Measurements from ENCODE around the gene PRSS36.

PRSS36 gene

GRCh38 chr16:31131841-31132271 lies 18.0 kb downstream of the PRSS36 start:
- H3K4me2 ChIP-seq (ENCODE audit: low read length) = no peak overlapping the region
- no peak overlapping the region for H3K4me3 ChIP-seq (ENCODE audit: low read depth, low read length, poor library complexity, severe bottlenecking)
- no peak overlapping the region for H2AFZ ChIP-seq (ENCODE audit: low read length)
- no peak overlapping the region for H3K27ac ChIP-seq (ENCODE audit: low read depth, low read length, poor library complexity, severe bottlenecking)
- H3K9ac ChIP-seq (ENCODE audit: low read length) = no peak overlapping the region
- H3F3A ChIP-seq (ENCODE audit: insufficient read depth, low read length) = no peaks in the 10 kb centered on the region
- no peaks in the 10 kb centered on the region for H3K9me2 ChIP-seq (ENCODE audit: low read depth, low read length)
- H4K20me1 ChIP-seq (ENCODE audit: insufficient read depth, low read length) = no peaks in the 10 kb centered on the region
- H3K36me3 ChIP-seq (ENCODE audit: insufficient read depth, low read length) = peaks cover 26% of the 10 kb centered on the region
- H3K4me1 ChIP-seq (ENCODE audit: insufficient read depth, low read length, severe bottlenecking) = no peaks in the 10 kb centered on the region
- no peaks in the 10 kb centered on the region for H3K9me3 ChIP-seq (ENCODE audit: low read length)
- TF ChIP-seq CTCF (IDR thresholded peaks at IDR 0.05; ENCODE audit: low read length) (no peak), EZH2 (IDR thresholded peaks at IDR 0.05; ENCODE audit: borderline replicate concordance, low read length) (no peak)
- peaks cover 8% of the 10 kb centered on the region; the same call in 1 of the 2 replicates for H3K27me3 ChIP-seq (ENCODE audit: insufficient read depth, low read length)
- no peaks in the 10 kb centered on the region for H3K79me2 ChIP-seq (ENCODE audit: insufficient read depth, low read length)

GRCh38 chr16:31131416-31131815 lies 18.4 kb downstream of the PRSS36 start:
- no peak overlapping the region for H3K4me3 ChIP-seq (ENCODE audit: low read depth, low read length, poor library complexity, severe bottlenecking)
- no peaks in the 10 kb centered on the region for H3F3A ChIP-seq (ENCODE audit: insufficient read depth, low read length)
- H3K9me2 ChIP-seq (ENCODE audit: low read depth, low read length) = no peaks in the 10 kb centered on the region
- H3K4me2 ChIP-seq (ENCODE audit: low read length) = no peak overlapping the region
- H3K27me3 ChIP-seq (ENCODE audit: insufficient read depth, low read length) = peaks cover 5% of the 10 kb centered on the region; the same call in 1 of the 2 replicates
- no peaks in the 10 kb centered on the region for H4K20me1 ChIP-seq (ENCODE audit: insufficient read depth, low read length)
- peaks cover 26% of the 10 kb centered on the region for H3K36me3 ChIP-seq (ENCODE audit: insufficient read depth, low read length)
- no peak for TF ChIP-seq CTCF (IDR thresholded peaks at IDR 0.05; ENCODE audit: low read length)
- TF ChIP-seq EZH2 (IDR thresholded peaks at IDR 0.05; ENCODE audit: borderline replicate concordance, low read length) = no peak
- H3K9me3 ChIP-seq (ENCODE audit: low read length) = no peaks in the 10 kb centered on the region
- no peaks in the 10 kb centered on the region for H3K4me1 ChIP-seq (ENCODE audit: insufficient read depth, low read length, severe bottlenecking)
- no peak overlapping the region for H3K27ac ChIP-seq (ENCODE audit: low read depth, low read length, poor library complexity, severe bottlenecking)
- H3K79me2 ChIP-seq (ENCODE audit: insufficient read depth, low read length) = no peaks in the 10 kb centered on the region
- H3K9ac ChIP-seq (ENCODE audit: low read length) = no peak overlapping the region
- H2AFZ ChIP-seq (ENCODE audit: low read length) = no peak overlapping the region

GRCh38 chr16:31130899-31131298 lies 19.0 kb downstream of the PRSS36 start:
- H3K36me3 ChIP-seq (ENCODE audit: insufficient read depth, low read length) = peaks cover 26% of the 10 kb centered on the region

More at GRCh38 chr16:31130899-31131298, 19.0 kb downstream of the PRSS36 start:
- no peaks in the 10 kb centered on the region for H3K79me2 ChIP-seq (ENCODE audit: insufficient read depth, low read length)
- no peaks in the 10 kb centered on the region for H3F3A ChIP-seq (ENCODE audit: insufficient read depth, low read length)
- no peak overlapping the region for H3K27ac ChIP-seq (ENCODE audit: low read depth, low read length, poor library complexity, severe bottlenecking)
- H4K20me1 ChIP-seq (ENCODE audit: insufficient read depth, low read length) = no peaks in the 10 kb centered on the region
- no peaks in the 10 kb centered on the region for H3K9me2 ChIP-seq (ENCODE audit: low read depth, low read length)
- H2AFZ ChIP-seq (ENCODE audit: low read length) = no peak overlapping the region
- H3K4me3 ChIP-seq (ENCODE audit: low read depth, low read length, poor library complexity, severe bottlenecking) = no peak overlapping the region
- no peak overlapping the region for H3K9ac ChIP-seq (ENCODE audit: low read length)
- no peaks in the 10 kb centered on the region for H3K4me1 ChIP-seq (ENCODE audit: insufficient read depth, low read length, severe bottlenecking)
- no peak overlapping the region for H3K4me2 ChIP-seq (ENCODE audit: low read length)
- no peaks in the 10 kb centered on the region for H3K9me3 ChIP-seq (ENCODE audit: low read length)
- no peak for TF ChIP-seq EZH2 (IDR thresholded peaks at IDR 0.05; ENCODE audit: borderline replicate concordance, low read length)
- no peak for TF ChIP-seq CTCF (IDR thresholded peaks at IDR 0.05; ENCODE audit: low read length)
- H3K27me3 ChIP-seq (ENCODE audit: insufficient read depth, low read length) = 0 out of 2 replicates have a peak, but pooled peaks cover under 1% of the 10 kb centered on the region

All from OCI-LY1 (cell line).